HG03354 (cell line): Measurements from ENCODE around the gene CLEC3A.
A peak's percentile ranks its signal among the peaks of the same experiment; 100 is the strongest.
"Not testable (repeated sequence)": the region's sequence is repeated elsewhere in the genome, so short reads cannot be mapped to it uniquely, and the experiment has no call there.

Experiments
- ATAC-seq: cut with Tn5 transposase; IDR thresholded peaks from one replicate; pipeline ENCODE4 v1.9.1; 2021; ENCODE audit warnings: mild to moderate bottlenecking; ENCODE audit not compliant: unreplicated experiment, poor library complexity, severe bottlenecking

The CLEC3A gene, protein sequence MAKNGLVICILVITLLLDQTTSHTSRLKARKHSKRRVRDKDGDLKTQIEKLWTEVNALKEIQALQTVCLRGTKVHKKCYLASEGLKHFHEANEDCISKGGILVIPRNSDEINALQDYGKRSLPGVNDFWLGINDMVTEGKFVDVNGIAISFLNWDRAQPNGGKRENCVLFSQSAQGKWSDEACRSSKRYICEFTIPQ

DNA sequence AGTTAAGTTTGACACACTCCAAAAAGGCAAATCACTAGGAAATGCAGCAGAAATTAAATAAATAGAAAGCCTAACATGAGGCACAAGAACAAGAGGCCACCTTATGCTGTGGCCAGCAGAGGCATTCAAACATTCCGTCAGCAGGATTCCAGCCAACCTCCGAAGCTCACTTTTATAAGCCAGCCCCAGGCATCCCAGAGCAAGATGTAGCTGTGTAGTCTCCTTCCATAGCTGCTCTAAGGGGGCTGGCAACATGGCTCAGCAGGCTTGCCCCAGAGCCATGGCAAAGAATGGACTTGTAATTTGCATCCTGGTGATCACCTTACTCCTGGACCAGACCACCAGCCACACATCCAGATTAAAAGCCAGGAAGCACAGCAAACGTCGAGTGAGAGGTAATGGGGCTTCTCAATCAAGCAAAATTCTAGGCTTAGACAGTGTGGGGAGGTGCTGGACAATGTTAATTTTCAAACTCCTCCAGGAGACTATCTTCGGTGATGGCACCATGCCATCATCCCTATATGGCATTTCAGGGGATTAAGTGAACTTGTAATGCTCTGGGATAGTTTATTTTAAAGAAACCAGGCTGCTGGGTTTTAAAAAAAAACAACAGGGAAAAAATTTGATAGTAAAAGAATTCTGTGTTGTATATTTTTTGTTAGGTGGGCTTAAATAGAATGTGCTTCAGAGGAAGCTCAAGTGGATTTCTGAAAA is at the start of gene CLEC3A:
Gene CLEC3A (plus strand): TSS at position 202 of the 714 bp plus-strand sequence. CDS start 79 bp downstream, at position 281.
- no peak for ATAC-seq

DNA sequence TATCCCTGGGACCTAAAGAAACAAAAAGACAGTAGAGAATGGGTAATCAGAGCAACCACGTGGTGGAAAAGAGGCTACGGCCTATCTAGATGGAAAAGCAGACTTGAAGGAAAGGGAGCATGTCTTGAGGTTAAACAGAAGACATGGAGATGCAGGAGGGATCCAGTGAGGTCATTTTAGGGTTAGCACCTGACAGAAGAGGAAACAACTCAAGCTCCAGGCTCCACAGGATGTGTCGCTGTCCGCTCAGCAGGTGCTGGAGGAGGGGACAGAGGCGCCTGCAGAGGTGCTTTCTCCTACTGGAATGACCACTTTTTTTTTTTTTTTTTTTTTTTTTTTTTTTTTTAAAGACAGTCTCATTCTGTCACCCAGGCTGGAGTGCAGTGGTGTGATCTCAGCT is 47.5 kb upstream of the CLEC3A start:
- no peak for ATAC-seq

DNA sequence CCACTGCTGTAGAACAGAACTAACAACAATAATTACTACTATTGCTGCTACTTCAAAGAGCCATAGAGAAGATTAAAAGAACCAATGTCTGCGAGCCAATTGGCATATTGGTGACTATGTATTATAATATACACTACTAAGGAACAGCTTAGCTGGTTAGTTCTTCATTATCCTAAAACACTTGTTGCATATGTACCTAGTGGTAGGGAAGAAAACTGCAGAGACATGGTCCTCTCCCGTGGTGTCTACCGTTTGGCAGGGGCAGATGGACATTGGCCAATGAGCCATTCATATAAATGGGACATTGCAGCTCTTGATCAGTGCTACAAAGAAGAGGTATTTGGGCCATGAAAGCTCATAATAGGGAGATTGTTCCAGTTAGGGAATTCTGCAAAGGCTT is 46.4 kb upstream of the CLEC3A start:
- ATAC-seq: no peak

DNA sequence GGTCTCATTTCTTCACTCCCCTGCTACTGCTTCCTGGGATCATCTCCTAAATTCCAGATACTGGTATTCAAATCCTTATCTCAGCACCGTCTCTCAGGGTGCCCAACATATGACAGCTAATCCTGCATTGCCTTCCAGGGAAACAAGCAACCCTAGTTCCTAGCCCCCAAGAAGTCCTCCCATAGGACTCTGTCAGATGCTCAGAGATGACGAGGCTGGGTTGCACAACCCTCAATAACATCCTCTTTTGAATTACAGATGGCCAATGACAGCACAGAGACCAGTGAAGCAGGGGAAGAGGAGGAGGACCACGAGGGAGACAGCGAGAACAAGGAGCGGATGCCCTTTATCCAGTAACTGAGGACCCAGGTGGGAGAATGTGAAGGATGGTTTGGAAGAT is 45.0 kb upstream of the CLEC3A start:
- no peak for ATAC-seq

DNA sequence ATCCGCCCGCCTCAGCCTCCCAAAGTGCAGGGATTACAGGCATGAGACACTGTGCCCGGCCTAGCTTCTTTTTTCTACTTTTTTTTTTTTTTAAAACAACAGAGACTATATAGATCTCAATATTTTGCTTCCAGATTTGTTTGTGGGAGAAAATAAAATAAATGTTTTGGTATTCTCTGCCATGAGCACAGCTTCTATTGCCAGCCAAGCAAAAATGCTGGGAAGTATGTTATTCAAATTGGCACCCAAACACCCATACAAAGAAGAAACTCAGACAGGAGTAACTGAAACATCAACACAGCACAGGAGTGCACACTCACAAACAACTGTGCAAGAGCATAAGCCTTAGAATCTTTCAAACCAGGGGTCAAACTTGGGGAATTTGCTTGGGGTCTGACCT is 37.2 kb upstream of the CLEC3A start:
- ATAC-seq: no peak

DNA sequence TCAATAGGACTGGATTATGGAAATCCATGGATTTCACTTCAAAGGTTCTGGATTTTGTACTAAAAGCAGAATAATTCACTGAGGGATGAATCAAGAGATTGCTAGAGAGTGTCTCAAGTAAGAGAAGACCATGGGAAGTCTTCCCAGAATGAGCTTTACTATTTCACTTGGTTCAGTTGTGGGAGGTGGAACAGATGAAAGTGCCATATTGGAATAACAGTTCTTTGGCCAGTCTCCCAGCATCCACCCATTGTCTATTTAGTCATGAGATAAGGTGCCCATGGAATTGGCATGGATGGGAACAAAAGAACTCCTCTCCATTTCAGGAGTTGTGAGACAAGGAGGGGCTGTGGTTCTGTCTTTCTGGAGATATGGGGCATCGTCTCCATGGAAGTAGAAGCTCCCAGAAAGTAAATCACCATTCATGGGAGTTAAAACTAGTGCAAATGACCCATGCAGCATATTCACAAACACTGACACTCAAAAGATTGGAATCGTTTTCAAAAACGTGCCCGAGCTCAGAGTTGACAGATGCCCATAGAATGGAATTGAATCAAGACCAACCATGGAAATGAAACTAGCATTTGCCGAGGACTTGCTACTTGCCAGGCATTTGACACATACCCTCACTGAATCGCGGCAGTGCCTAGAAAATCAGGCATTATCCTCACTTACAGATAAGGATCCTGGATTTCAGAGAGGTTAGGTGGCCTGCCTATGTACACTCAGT is 36.2 kb upstream of the CLEC3A start:
- no peak for ATAC-seq

DNA sequence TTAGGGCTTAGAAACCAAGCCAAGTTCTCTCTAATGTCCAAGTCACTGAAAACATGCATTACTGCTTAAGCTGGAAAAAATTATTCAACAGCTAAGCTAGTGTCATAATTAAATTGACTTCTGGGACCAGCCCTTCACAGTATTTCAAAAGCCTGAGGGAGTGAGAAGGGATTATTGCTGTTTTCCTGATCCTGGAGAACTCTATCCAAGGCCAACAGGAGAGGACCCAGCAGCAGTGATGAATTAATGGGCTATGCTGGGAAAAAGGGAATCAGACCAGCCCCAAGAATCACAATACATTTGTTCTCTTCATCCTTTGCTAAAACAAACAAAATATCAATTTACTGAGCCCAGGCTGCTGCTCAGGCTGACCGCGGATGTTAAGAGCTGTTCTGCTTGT is 34.5 kb upstream of the CLEC3A start:
- no peak for ATAC-seq

DNA sequence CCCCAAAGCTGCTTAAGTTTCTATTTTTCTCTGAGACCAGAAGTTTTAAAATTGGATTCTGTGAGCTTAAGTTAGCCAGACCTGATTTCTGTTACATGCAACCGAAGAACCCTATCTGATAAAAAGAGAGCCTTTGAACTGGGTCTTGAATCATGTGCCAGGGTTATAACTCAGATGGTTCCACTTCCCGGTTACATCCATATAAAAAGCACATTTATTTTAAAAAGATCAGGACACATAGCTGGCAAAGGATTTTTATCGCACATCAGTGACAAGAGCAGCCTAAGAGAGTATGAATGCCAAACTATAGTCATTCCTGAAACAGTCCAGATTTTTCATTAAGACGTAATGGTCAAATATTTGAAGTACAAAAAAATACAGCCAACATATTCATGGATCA is 32.5 kb upstream of the CLEC3A start:
- no peak for ATAC-seq

DNA sequence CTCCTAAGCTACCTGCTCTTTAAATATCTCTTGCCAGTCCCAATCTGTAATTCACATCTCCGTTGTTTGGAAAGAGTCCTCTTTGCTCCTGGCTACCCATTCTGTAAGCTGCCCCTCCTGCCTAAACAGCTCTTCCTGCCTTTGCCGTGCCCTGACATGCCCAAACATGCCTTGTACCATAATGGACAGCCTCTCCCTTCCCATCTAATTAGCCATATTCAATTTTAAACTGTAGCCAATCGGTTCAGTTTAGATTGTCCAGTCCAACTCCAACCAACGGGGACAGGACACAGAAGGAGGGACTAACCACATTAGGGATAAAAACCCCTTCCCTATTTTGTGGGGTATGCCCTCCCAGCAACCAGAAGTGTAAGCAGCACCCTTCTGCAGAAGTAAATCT is 30.6 kb upstream of the CLEC3A start:
- ATAC-seq: no peak

DNA sequence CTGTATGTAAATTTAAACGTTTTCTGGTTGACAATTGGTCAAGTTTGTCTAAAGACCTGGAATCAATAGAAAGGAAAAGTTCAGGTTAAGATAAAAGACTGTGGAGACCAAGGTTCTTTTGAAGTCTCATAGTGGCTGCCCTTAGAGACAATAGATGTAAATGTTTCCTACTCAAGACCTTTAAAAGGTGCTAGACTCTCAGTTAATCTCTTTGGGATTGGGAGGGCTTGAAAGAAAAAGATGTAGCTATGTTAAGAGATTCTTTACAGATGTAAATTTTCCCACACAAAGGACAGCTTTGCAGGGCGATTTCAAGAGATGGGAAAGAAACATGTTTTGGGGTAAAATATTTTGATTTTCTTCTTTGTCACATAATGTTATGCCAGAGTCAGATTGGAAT is 30.0 kb upstream of the CLEC3A start:
- ATAC-seq: not testable (repeated sequence)

DNA sequence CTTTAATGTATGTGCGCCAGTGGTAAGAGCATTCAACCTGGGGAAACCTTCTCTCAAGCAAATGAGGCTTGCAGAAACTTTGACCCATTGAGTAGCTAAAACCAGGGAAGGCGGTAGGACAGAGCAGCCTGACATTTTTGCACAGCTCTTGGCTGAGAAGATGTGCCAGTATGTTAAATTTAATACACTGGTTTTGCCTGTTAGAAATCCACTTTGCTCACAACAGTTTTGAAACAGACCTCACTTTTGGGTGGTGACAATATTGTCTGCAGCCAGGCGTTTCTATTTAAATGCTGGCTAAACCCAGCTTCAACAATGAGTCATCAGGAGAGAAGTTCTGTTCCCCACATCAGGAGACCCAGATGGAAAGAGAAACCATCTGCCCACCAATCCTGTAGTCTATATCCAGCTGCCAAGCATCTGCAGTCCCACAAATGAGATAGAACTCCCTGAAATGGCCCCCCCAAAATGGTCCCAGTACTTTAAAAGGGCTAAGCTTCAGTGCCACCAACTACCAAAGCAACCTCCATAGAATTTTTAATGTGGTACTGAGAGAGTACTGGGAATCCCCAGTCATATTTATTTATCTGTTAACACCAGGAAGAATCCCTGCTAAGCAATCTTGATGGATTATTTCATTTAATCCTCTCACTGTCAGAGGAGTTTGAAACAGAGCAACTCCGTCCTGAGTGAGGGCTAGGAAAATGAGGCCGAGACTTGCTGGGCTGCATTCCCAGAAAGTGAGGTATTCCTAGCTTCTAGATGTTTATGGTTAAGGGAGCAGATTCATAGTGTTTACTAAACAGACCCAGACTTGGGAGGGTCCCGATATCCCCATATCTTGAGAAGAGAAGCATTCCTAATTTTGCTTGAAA is 29.0 kb upstream of the CLEC3A start:
- no peak for ATAC-seq

DNA sequence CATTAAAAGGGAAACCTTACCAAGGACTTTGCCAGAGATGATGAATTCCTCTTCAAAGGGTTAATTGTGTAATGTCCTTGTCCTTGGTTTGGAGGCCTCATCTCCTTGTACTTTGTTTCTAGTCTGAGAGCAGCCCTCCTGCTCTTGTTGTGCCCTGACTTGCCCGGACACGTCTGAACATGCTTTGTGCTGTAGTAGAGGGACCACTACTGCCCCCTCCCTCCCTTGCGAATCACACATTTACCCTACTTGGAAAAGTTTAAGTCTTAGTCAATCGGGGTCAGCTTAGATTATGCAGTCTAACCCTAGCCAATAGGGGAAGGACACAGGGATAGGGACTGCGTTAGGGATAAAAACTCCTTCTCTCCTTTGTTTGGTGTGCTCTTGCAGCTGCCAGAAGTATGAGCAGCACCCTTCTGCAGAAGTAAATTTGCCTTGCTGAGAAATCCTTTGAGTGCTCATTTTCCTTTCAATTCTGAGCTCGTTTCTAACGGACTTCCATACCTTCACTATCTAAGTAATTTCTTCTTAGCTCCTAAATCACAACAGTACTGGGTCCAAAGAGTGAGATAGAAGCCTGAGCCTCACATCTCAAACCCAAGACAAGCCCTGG is 26.4 kb upstream of the CLEC3A start:
- no peak for ATAC-seq

DNA sequence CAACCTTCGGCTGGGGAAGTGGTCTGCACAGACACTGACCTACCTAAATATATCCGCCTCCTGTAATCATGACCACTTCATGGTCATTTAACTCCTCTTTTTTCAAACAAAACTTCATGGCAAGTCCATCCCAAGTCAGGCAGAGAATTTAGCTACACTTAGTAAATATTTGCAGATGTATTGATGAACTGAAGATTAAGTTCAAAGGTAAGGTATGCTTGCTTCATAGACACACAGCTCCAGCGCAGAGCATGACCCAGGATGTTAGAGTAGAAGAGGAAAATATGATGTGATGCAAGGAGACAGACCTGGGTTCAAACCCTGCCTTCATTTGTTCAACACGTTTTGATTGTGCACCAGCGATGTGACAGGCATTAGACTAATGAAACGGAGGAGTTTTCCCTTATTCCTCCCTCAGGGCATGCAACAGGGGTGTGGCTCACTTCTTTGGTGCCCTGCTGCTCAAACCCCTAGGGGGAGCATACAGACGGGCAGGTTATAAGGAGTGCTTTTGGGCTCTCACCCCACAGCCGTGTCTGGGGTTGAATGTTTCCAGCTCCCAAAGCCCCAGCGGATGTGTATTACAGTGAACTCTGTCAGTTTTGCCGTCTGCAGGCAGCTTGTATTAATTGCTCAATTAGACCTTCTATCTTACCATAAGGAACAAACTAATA is 23.9 kb upstream of the CLEC3A start:
- no peak for ATAC-seq

DNA sequence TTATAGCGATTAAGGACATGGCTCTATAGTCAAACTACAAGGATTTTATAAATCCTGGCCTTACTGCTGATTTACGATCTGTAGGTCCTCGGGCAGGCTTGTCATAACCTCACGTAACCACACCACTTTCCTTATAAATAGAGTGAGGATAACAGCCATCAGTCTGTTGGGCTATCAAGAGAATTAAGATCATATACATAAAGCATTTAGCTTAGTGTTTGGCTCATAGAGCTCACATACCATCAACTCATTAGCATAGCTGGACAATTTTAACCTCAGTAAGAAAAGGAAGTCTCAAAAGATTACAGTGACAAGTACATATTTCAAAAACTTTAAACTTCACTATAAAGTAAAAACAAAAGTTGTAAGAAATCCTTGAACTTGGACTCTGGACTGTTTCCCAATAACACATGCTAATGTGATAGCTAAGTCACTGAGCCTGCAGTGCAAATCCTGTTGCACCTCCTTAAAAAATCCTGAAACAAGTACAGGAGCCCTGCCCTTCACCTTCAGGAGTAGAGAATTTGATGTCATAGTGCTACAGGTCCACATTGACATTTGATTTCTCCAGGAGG is 20.8 kb upstream of the CLEC3A start:
- no peak for ATAC-seq

DNA sequence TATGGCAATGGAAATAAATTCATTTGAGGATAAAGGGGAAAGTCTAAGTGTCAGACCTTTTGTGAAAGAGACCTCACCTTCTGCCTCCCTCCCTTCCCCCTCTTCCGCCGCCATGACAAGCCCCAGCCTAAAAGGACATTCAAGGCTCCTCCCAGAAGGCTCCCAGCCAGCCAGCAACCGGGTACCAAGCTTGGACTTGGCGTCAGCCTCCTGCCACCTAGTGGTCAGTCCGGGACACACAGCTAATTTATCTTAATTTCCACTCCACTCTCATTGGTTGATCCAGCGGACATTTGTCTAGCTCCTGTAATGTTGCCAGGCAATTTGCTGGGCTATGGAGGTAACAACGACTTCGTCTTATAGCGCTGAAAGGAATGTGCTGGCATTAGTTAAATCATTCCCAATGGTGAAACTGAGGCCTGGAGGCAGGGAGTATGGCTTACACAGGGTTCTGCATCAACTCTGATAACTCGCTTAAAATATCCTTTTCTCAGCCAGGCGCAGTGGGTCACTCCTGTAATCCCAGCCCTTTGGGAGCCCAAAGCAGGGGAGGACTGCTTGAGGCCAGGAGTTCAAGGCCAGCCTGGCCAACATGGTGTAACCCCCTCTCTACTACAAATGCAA is 19.3 kb upstream of the CLEC3A start:
- peak; percentile 99 for ATAC-seq

DNA sequence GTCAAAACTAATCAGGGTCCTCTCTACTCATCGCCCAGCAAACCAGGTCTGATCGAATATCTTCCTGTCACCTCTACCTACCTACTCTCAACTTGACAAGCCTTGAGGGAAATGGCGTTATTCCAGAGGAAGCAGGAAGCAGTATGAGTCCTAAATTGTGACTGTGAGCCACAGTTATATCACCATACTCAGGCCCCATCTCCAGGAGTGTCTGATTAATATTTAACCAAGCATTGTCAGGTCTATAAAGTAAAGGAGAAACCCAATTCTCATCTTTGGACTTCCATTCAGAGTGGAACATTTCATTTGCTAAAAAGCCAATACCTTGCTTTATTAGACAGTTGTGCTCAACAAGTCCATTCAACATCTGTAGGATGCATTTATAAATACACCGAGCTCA is 17.8 kb upstream of the CLEC3A start:
- ATAC-seq: no peak

DNA sequence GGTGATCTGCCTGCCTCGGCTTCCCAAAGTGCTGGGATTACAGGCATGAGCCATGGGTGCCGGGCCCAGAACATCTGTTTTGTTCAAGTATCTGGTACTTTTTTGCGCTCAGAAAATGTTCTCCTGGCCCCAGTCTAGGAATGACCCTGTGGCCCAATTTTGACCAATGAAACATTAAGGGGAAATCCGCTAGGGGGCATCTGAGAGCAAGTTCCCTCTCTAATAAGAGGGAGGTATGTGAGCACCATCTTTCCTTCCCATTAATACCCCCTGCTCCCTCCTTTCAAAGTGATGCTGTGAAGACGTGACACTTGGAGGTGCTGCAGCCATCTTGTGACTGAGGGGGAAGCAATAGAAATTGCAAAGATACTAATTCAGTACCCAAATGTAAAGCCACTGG is 16.5 kb upstream of the CLEC3A start:
- ATAC-seq: no peak

DNA sequence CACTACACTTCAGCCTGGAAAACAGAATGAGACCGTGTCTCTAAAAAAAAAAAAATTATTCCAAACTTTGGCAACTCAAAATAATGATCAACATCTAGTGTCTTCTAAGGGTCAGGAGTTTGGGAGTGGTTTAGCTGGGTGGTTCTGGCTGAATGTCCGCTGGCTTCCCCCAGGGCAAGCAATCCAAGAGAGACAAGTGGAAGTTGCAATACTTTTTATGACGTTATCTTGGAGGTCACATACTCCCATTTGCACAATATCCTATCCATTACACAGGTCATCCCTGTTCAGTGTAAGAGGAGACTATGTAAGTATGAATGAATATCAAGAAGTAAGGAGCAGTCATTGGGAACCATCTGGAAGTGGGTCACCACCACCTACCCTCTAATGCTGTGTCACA is 15.2 kb upstream of the CLEC3A start:
- no peak for ATAC-seq
